Fibroblast of villous mesenchyme (primary cell): Measurements from ENCODE around the gene TRAF3. TPM values are rescaled to one million over a fixed set of nuclear protein-coding genes. Genes with fewer than 3 reads are reported as not detected.
"Not testable (repeated sequence)": the region's sequence is repeated elsewhere in the genome, so short reads cannot be mapped to it uniquely, and the experiment has no call there.

Experiments
- DNase-seq: peaks from one replicate; pipeline ENCODE4 v3.0.0-alpha.2; 2010; ENCODE audit warnings: low read depth
- H3K4me3 ChIP-seq: 2 replicates; pipeline ENCODE4 v1.5.1; 2011; ENCODE audit warnings: low read depth, mild to moderate bottlenecking, low read length
- total RNA-seq: library from RNA; depleted of rRNA; stranded (reverse); fragments of >200 nt; gene quantifications from 2 replicates; pipeline ENCODE4 v1.2.3, GENCODE V29; 2012
- TF ChIP-seq, protein P1 (sequence below): IDR thresholded peaks from 2 replicates; pipeline ENCODE4 v1.5.1; 2012; ENCODE audit warnings: low read depth, mild to moderate bottlenecking, low read length; ENCODE audit not compliant: insufficient read depth

TRAF3 gene
- total RNA-seq, 1 donor: 30.7 TPM

- TF ChIP-seq, protein P1, sequence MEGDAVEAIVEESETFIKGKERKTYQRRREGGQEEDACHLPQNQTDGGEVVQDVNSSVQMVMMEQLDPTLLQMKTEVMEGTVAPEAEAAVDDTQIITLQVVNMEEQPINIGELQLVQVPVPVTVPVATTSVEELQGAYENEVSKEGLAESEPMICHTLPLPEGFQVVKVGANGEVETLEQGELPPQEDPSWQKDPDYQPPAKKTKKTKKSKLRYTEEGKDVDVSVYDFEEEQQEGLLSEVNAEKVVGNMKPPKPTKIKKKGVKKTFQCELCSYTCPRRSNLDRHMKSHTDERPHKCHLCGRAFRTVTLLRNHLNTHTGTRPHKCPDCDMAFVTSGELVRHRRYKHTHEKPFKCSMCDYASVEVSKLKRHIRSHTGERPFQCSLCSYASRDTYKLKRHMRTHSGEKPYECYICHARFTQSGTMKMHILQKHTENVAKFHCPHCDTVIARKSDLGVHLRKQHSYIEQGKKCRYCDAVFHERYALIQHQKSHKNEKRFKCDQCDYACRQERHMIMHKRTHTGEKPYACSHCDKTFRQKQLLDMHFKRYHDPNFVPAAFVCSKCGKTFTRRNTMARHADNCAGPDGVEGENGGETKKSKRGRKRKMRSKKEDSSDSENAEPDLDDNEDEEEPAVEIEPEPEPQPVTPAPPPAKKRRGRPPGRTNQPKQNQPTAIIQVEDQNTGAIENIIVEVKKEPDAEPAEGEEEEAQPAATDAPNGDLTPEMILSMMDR: no peak
- no peak for DNase-seq
- no peak overlapping the region for H3K4me3 ChIP-seq
Observed at GRCh38 chr14:102926104-102926503, 148.9 kb downstream of the TRAF3 start.

DNA sequence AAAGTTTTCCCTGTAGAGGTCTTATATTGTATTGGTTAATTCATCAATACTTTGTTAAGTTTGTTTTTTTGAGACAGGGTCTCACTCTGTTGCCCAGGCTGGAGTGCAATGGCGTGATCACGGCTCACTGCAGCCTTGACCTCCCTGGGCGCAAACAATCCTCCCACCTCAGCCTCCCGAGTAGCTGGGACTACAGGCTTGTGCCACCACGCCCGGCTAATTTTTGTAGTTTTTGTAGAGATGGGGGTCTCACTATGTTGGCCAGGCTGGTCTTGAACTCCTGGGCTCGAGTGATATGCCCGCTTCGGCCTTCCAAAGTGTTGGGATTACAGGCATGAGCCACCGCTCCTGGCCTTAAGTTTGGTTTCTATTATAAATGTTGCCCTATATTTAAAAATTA is 149.6 kb downstream of the TRAF3 start:
- not testable (repeated sequence) for DNase-seq, H3K4me3 ChIP-seq

DNA sequence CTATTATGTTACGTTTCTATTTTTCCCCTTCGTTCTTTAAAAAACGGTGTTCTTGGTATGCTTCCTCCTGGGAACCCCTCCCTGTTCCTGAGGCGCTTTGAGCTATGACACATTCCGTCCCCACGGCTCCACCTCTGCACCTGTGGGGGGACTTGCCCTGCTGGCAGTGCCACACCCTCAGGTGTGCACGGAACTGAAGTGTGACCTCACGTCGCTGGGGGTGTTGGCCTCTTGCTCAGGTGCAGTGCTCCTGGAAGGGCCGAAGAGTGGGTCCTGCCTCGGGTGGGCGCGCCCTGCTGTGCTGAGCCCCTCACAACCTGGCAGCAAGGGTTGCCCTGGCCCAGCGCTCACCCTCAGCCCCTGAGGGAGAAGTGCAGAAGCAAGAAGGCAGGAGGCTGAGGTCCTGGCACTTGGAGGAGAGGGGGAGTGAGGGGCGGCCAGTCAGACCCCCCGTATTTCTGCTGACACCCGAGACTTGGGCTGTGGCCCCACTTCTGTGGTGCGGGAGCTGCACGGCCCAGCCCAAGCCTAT is 150.2 kb downstream of the TRAF3 start:
- no peak for DNase-seq
- no peak overlapping the region for H3K4me3 ChIP-seq
- TF ChIP-seq, protein P1: no peak

DNA sequence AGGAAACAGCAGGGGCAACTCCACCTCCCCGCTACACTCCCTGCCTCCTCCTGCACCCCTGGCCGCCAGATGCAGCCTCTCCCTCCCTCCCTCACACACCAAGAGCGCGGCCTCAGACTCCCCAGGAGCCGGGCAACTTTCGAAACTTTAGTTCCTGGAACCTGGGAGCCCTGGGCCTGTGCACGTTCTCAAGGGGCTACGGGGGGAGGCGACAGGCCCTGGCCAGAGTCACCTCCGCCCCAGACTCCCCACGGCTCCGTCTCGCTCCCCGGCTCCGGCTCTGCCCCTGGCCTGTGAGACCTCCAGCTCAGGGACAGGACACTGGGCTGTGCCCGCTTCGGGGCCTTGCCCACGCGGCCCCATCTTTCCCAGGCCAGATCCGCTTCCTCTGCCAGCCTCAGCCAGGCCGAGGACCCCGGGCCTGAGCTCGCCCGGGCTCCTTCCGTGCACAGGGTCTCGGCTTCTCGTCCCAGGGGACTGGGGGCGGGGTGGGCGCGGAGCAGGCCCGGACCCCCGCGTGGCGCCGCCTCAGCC is 150.7 kb downstream of the TRAF3 start:
- peak overlapping the region; percentile 59 for H3K4me3 ChIP-seq
- TF ChIP-seq, protein P1: no peak
- DNase-seq: no peak

GRCh38 chr14:102928412-102929240 is 151.4 kb downstream of the TRAF3 start:
- peak; percentile 46 for DNase-seq
- TF ChIP-seq, protein P1: no peak
- peak overlapping the region; percentile 59 for H3K4me3 ChIP-seq

DNA sequence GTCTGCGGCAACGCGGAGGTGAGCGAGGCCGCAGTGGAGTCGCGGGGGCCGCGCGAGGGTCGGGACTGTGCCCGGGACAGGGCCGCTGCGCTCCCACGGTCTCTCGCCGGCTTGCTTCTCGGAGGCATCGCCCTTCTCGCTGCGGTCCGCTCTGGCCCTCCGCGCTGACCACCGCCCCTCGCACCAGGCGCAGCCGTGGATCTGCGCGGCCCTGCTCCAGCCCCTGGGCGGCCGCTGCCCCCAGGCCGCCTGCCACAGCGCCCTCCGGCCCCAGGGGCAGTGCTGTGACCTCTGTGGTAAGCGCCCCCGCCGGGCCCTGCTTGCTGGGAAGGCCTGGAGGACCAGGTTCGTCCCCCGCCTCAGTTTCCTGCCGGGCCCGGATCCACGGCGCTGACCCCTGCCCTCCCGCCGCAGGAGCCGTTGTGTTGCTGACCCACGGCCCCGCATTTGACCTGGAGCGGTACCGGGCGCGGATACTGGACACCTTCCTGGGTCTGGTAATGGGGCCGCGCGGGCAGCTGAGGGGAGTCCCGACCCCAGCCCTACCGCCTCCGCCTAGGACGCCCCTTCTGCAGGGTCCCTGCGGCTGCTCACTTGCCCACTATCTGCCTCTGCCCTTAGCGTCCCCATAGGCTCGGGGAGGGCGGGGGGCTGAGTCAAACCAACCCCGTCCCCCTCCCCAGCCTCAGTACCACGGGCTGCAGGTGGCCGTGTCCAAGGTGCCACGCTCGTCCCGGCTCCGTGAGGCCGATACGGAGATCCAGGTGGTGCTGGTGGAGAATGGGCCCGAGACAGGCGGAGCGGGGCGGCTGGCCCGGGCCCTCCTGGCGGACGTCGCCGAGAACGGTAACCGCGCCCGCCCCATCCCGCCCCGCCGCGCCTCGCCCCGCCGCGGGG is 152.2 kb downstream of the TRAF3 start:
- H3K4me3 ChIP-seq: peak overlapping the region; percentile 59
- TF ChIP-seq, protein P1: no peak
- no peak for DNase-seq
